Trophoblast cell (in vitro differentiated cells and primary cell): Measurements from ENCODE around the gene HS3ST4.

Source experiments
- DNase-seq, 2 donors: peaks; one replicate each; pipeline ENCODE4 v3.0.0-alpha.2; 2016
- H2AFZ ChIP-seq: 2 replicates; pipeline ENCODE4 v1.6.1; 2013; ENCODE audit warnings: low read length, moderate library complexity, mild to moderate bottlenecking; ENCODE audit not compliant: insufficient read depth, poor library complexity
- H2AK5ac ChIP-seq: 2 replicates; pipeline ENCODE4 v1.6.1; 2013; ENCODE audit warnings: mild to moderate bottlenecking, low read length
- H2BK120ac ChIP-seq: 2 replicates; pipeline ENCODE4 v1.6.1; 2013; ENCODE audit warnings: low read length, mild to moderate bottlenecking, moderate library complexity; ENCODE audit not compliant: insufficient read depth, poor library complexity
- H2BK12ac ChIP-seq: 2 replicates; pipeline ENCODE4 v1.6.1; 2013; ENCODE audit warnings: mild to moderate bottlenecking, low read length, moderate library complexity
- H2BK5ac ChIP-seq: 2 replicates; pipeline ENCODE4 v1.6.1; 2013; ENCODE audit warnings: low read length, low read depth, moderate library complexity, mild to moderate bottlenecking; ENCODE audit not compliant: poor library complexity
- H3K14ac ChIP-seq: 2 replicates; pipeline ENCODE4 v1.6.1; 2013; ENCODE audit warnings: mild to moderate bottlenecking, low read length
- H3K18ac ChIP-seq: 2 replicates; pipeline ENCODE4 v1.6.1; 2013; ENCODE audit warnings: mild to moderate bottlenecking, low read length
- H3K23ac ChIP-seq: 2 replicates; pipeline ENCODE4 v1.6.1; 2013; ENCODE audit warnings: low read length
- H3K27ac ChIP-seq: 2 replicates; pipeline ENCODE4 v1.5.1; 2013; ENCODE audit warnings: low read depth, mild to moderate bottlenecking, inconsistent platforms, low read length, moderate library complexity
- H3K27me3 ChIP-seq: 2 replicates; pipeline ENCODE4 v1.6.1; 2013; ENCODE audit warnings: inconsistent platforms, mild to moderate bottlenecking, low read length, moderate library complexity; ENCODE audit not compliant: insufficient read depth
- H3K36me3 ChIP-seq, 2 experiments: 1 replicate in 1 of 2; 2 replicates in 1 of 2; pipeline ENCODE4 v1.6.1; 2013; ENCODE audit warnings: low read length in 2 of 2, mild to moderate bottlenecking in 2 of 2, moderate library complexity in 1 of 2; ENCODE audit not compliant: insufficient read depth in 2 of 2, control insufficient read depth in 1 of 2
- H3K4ac ChIP-seq: 2 replicates; pipeline ENCODE4 v1.6.1; 2013; ENCODE audit warnings: low read depth, mild to moderate bottlenecking, low read length, moderate library complexity
- H3K4me1 ChIP-seq, 2 experiments: 1 replicate in 1 of 2; 2 replicates in 1 of 2; pipeline ENCODE4 v1.6.1; 2013; ENCODE audit warnings: low read length in 2 of 2, mild to moderate bottlenecking in 2 of 2, moderate library complexity in 1 of 2; ENCODE audit not compliant: insufficient read depth in 2 of 2, control insufficient read depth in 1 of 2
- H3K4me2 ChIP-seq: 2 replicates; pipeline ENCODE4 v1.6.1; 2013; ENCODE audit warnings: inconsistent platforms, mild to moderate bottlenecking, low read length, moderate library complexity
- H3K4me3 ChIP-seq: 2 replicates; pipeline ENCODE4 v1.5.1; 2013; ENCODE audit warnings: mild to moderate bottlenecking, low read depth, low read length, inconsistent platforms
- H3K79me1 ChIP-seq: one replicate; pipeline ENCODE4 v1.6.1; 2013; ENCODE audit warnings: low read length
- H3K79me2 ChIP-seq: 2 replicates; pipeline ENCODE4 v1.6.1; 2013; ENCODE audit warnings: low read length, mild to moderate bottlenecking; ENCODE audit not compliant: control insufficient read depth, insufficient read depth, poor library complexity
- H3K9ac ChIP-seq: 2 replicates; pipeline ENCODE4 v1.6.1; 2013; ENCODE audit warnings: mild to moderate bottlenecking, low read length
- H3K9me3 ChIP-seq: 2 replicates; pipeline ENCODE4 v1.6.1; 2013; ENCODE audit warnings: low read depth, mild to moderate bottlenecking, control low read depth, inconsistent platforms, low read length; ENCODE audit not compliant: insufficient read depth
- H4K12ac ChIP-seq: 2 replicates; pipeline ENCODE4 v1.6.1; 2013; ENCODE audit warnings: low read depth, mild to moderate bottlenecking, low read length, moderate library complexity
- H4K8ac ChIP-seq: 2 replicates; pipeline ENCODE4 v1.6.1; 2013; ENCODE audit warnings: low read depth, mild to moderate bottlenecking, low read length, moderate library complexity
- H4K91ac ChIP-seq: one replicate; pipeline ENCODE4 v1.6.1; 2013; ENCODE audit warnings: low read depth, mild to moderate bottlenecking, low read length, moderate library complexity
- WGBS: extraction: QIAGEN DNeasy Blood & Tissue Kit; methylation state at CpG from one replicate; pipeline ENCODE4 v1.1.7; 2013; ENCODE audit warnings: missing lambda C conversion rate; ENCODE audit not compliant: insufficient read length, insufficient coverage; ENCODE audit errors: extremely low coverage; 5-methylcytosine and 5-hydroxymethylcytosine counted together

Gene HS3ST4

GRCh38 chr16:25978218-25978617 is 286.5 kb downstream of the HS3ST4 start:
- Histone ChIP-seq H3K36me3 (no peaks in the 10 kb centered on the region), H3K4me2 (no peak overlapping the region), H2BK12ac (no peak overlapping the region), H4K8ac (no peak overlapping the region), H3K9me3 (no peaks in the 10 kb centered on the region), H2BK5ac (no peak overlapping the region), H3K27ac (no peak overlapping the region), H3K9ac (no peak overlapping the region), H2BK120ac (no peak overlapping the region), H3K4ac (no peak overlapping the region), H4K91ac (no peak overlapping the region), H3K14ac (no peak overlapping the region), H2AFZ (no peak overlapping the region), H3K79me1 (no peaks in the 10 kb centered on the region), H2AK5ac (no peak overlapping the region), H3K79me2 (no peaks in the 10 kb centered on the region), H3K27me3 (no peaks in the 10 kb centered on the region), H3K23ac (no peak overlapping the region), H4K12ac (no peak overlapping the region), H3K4me3 (no peak overlapping the region), H3K18ac (no peak overlapping the region), H3K4me1 (no peaks in the 10 kb centered on the region)
- DNase-seq, result no peak

GRCh38 chr16:25988084-25988483 is 296.3 kb downstream of the HS3ST4 start:
- no peak overlapping the region for H3K4me2 ChIP-seq
- H3K27ac ChIP-seq, result no peak overlapping the region
- H4K91ac ChIP-seq, result no peak overlapping the region
- no peak overlapping the region for H4K12ac ChIP-seq
- no CpG with 5 or more reads among the region's 6 CpGs for WGBS
- no peak overlapping the region for H3K4me3 ChIP-seq
- no peaks in the 10 kb centered on the region for H3K27me3 ChIP-seq
- no peak for DNase-seq
- H3K18ac ChIP-seq, result no peak overlapping the region
- H2AFZ ChIP-seq, result no peak overlapping the region
- H3K9me3 ChIP-seq, result peaks cover 2% of the 10 kb centered on the region
- H4K8ac ChIP-seq, result no peak overlapping the region
- no peak overlapping the region for H2BK5ac ChIP-seq
- H3K4ac ChIP-seq, result no peak overlapping the region
- no peaks in the 10 kb centered on the region for H3K79me2 ChIP-seq
- no peak overlapping the region for H3K9ac ChIP-seq
- H2BK120ac ChIP-seq, result no peak overlapping the region
- no peak overlapping the region for H3K14ac ChIP-seq
- H3K23ac ChIP-seq, result no peak overlapping the region
- H2BK12ac ChIP-seq, result no peak overlapping the region
- no peaks in the 10 kb centered on the region for H3K36me3 ChIP-seq
- H2AK5ac ChIP-seq, result no peak overlapping the region
- H3K79me1 ChIP-seq, result no peaks in the 10 kb centered on the region
- H3K4me1 ChIP-seq, result peaks cover 0 to 2% of the 10 kb centered on the region in 2 experiments

- no peak overlapping the region for H3K4me2 ChIP-seq
- H3K9ac ChIP-seq, result no peak overlapping the region
- DNase-seq, result no peak
- H3K79me2 ChIP-seq, result no peaks in the 10 kb centered on the region
- H2AK5ac ChIP-seq, result no peak overlapping the region
- H3K23ac ChIP-seq, result no peak overlapping the region
- no peak overlapping the region for H2BK12ac ChIP-seq
- WGBS, result no CpG with 5 or more reads among the region's 7 CpGs
- H4K8ac ChIP-seq, result no peak overlapping the region
- H4K12ac ChIP-seq, result no peak overlapping the region
- no peaks in the 10 kb centered on the region for H3K27me3 ChIP-seq
- no peak overlapping the region for H3K27ac ChIP-seq
- no peaks in the 10 kb centered on the region for H3K79me1 ChIP-seq
- no peak overlapping the region for H2AFZ ChIP-seq
- H3K36me3 ChIP-seq, result no peaks in the 10 kb centered on the region
- H3K14ac ChIP-seq, result no peak overlapping the region
- no peak overlapping the region for H3K4me3 ChIP-seq
- H3K4ac ChIP-seq, result no peak overlapping the region
- H2BK120ac ChIP-seq, result no peak overlapping the region
- H3K4me1 ChIP-seq, result peaks cover 0 to 2% of the 10 kb centered on the region in 2 experiments
- peaks cover 2% of the 10 kb centered on the region for H3K9me3 ChIP-seq
- no peak overlapping the region for H4K91ac ChIP-seq
- H2BK5ac ChIP-seq, result no peak overlapping the region
- no peak overlapping the region for H3K18ac ChIP-seq
Observed at GRCh38 chr16:25988882-25989281, 297.1 kb downstream of the HS3ST4 start.

GRCh38 chr16:25996052-25996451 is 304.3 kb downstream of the HS3ST4 start:
- H3K79me2 ChIP-seq, result no peaks in the 10 kb centered on the region
- no peak overlapping the region for H2BK120ac ChIP-seq
- no peak overlapping the region for H3K9ac ChIP-seq
- H3K79me1 ChIP-seq, result no peaks in the 10 kb centered on the region
- H2BK12ac ChIP-seq, result no peak overlapping the region
- H3K27me3 ChIP-seq, result no peaks in the 10 kb centered on the region
- no peak overlapping the region for H3K4ac ChIP-seq
- no peak overlapping the region for H2BK5ac ChIP-seq
- H3K14ac ChIP-seq, result no peak overlapping the region
- no peak overlapping the region for H3K4me2 ChIP-seq
- DNase-seq, result peak in 1 of 2 donors; percentile 10
- no peaks in the 10 kb centered on the region for H3K4me1 ChIP-seq
- no peak overlapping the region for H2AFZ ChIP-seq
- H3K4me3 ChIP-seq, result no peak overlapping the region
- H3K27ac ChIP-seq, result no peak overlapping the region
- H2AK5ac ChIP-seq, result no peak overlapping the region
- no peak overlapping the region for H4K12ac ChIP-seq
- H3K23ac ChIP-seq, result no peak overlapping the region
- H4K91ac ChIP-seq, result no peak overlapping the region
- no peak overlapping the region for H3K18ac ChIP-seq
- no peaks in the 10 kb centered on the region for H3K36me3 ChIP-seq
- WGBS, result no CpG with 5 or more reads among the region's 2 CpGs
- H4K8ac ChIP-seq, result no peak overlapping the region
- no peaks in the 10 kb centered on the region for H3K9me3 ChIP-seq
